Esophagus muscularis mucosa (tissue), 4 donors: ENCODE results near the gene SKI.

Experiments used
- CTCF ChIP-seq, 3 experiments: fragments of 200-600 bp in 2 of 3; fragments of 450-650 bp in 1 of 3; sonication (generic) in 2 of 3; IDR thresholded peaks; one replicate each; pipeline ENCODE4 v1.5.1; 2017 to 2019; ENCODE audit warnings: antibody characterized with exemption in 3 of 3, mild to moderate bottlenecking in 2 of 3, moderate library complexity in 1 of 3
- EP300 ChIP-seq: sonication (generic); formaldehyde crosslinking; IDR thresholded peaks from one replicate; pipeline ENCODE4 v1.6.1; 2017; ENCODE audit warnings: antibody characterized with exemption
- POLR2A ChIP-seq: fragments of 450-650 bp; IDR thresholded peaks from one replicate; pipeline ENCODE4 v1.6.1; 2017; ENCODE audit warnings: antibody characterized with exemption, moderate library complexity, mild to moderate bottlenecking, low read depth
- POLR2AphosphoS5 ChIP-seq, 2 donors: sonication (generic); formaldehyde crosslinking; IDR thresholded peaks; one replicate each; pipeline ENCODE4 v1.6.1; 2017; ENCODE audit warnings: antibody characterized with exemption in 2 of 2

GRCh38 chr1:2304282-2304681 lies 76.2 kb downstream of the SKI start:
- no peak for TF ChIP-seq EP300
- no peak for TF ChIP-seq POLR2AphosphoS5 (IDR thresholded peaks at IDR 0.05)
- TF ChIP-seq CTCF (IDR thresholded peaks at IDR 0.05): no peak
- TF ChIP-seq POLR2A: no peak
